HUES64 (cell line): ENCODE data around the gene ITGAL.
"Not testable (repeated sequence)": the region's sequence is repeated elsewhere in the genome, so short reads cannot be mapped to it uniquely, and the experiment has no call there.

Experiments used
- H3K27ac ChIP-seq: 2 replicates; pipeline ENCODE4 v1.7.0; 2013; ENCODE audit warnings: low read depth, low read length, inconsistent platforms
- H3K27me3 ChIP-seq: 2 replicates; pipeline ENCODE4 v1.6.1; 2013; ENCODE audit warnings: mild to moderate bottlenecking, low read length; ENCODE audit not compliant: insufficient read depth
- H3K36me3 ChIP-seq: 2 replicates; pipeline ENCODE4 v1.6.1; 2013; ENCODE audit warnings: mild to moderate bottlenecking, low read length; ENCODE audit not compliant: insufficient read depth
- H3K4me1 ChIP-seq: 2 replicates; pipeline ENCODE4 v1.6.1; 2013; ENCODE audit warnings: mild to moderate bottlenecking, low read length, moderate library complexity; ENCODE audit not compliant: insufficient read depth
- H3K4me3 ChIP-seq: 2 replicates; pipeline ENCODE4 v1.5.1; 2013; ENCODE audit warnings: mild to moderate bottlenecking, low read length, moderate library complexity
- H3K9ac ChIP-seq: 2 replicates; pipeline ENCODE4 v1.6.1; 2013; ENCODE audit warnings: mild to moderate bottlenecking, low read depth, low read length
- H3K9me3 ChIP-seq: 2 replicates; pipeline ENCODE4 v1.6.1; 2013; ENCODE audit warnings: low read depth, low read length; ENCODE audit not compliant: insufficient read depth
- WGBS: fragments of 150-250, 120-280 bp; methylation state at CpG from one replicate; pipeline ENCODE4 v1.1.7; 2013; ENCODE audit warnings: missing lambda C conversion rate; 5-methylcytosine and 5-hydroxymethylcytosine counted together

Gene ITGAL

DNA sequence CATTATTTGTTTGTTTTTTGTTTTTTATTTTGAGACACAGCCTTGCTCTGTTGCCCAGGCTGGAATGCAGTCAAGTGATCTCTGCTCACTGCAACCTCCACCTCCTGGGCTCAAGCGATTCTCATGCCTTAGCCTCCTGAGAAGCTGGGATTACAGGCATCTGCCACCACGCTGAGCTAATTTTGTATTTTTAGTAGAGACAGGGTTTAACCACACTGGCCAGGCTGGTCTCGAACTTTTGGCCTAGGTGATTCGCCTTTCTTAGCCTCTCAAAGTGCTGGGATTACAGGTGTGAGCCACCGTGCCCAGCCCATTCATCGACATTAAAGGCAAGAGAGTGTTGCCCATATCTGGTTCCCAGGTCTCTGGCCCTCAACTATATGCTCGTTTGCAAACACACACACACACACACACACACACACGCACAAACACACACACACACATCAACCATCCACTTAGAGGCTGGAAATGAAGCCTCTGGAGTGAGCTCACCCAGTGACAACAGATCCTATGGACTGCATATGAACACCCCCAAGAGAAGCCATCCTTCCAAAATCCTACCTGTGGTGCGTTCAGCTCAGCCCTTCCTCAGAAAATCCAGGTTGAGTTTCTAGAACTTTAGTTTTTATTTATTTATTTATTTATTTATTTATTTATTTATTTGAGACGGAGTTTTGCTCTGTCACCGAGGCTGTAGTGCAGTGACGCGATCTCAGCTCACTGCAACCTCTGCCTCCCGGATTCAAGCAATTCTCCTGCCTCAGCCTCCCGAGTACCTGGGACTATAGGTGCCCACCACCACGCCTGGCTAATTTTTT lies 14.6 kb upstream of the ITGAL start:
- no peak overlapping the region for H3K9ac ChIP-seq
- H3K4me1 ChIP-seq: no peaks in the 10 kb centered on the region
- H3K36me3 ChIP-seq: no peaks in the 10 kb centered on the region
- no peaks in the 10 kb centered on the region for H3K9me3 ChIP-seq
- H3K27ac ChIP-seq: no peak overlapping the region
- 90% methylated on average over 15 of the region's 16 CpGs for WGBS
- no peak overlapping the region for H3K4me3 ChIP-seq
- H3K27me3 ChIP-seq: no peaks in the 10 kb centered on the region

DNA sequence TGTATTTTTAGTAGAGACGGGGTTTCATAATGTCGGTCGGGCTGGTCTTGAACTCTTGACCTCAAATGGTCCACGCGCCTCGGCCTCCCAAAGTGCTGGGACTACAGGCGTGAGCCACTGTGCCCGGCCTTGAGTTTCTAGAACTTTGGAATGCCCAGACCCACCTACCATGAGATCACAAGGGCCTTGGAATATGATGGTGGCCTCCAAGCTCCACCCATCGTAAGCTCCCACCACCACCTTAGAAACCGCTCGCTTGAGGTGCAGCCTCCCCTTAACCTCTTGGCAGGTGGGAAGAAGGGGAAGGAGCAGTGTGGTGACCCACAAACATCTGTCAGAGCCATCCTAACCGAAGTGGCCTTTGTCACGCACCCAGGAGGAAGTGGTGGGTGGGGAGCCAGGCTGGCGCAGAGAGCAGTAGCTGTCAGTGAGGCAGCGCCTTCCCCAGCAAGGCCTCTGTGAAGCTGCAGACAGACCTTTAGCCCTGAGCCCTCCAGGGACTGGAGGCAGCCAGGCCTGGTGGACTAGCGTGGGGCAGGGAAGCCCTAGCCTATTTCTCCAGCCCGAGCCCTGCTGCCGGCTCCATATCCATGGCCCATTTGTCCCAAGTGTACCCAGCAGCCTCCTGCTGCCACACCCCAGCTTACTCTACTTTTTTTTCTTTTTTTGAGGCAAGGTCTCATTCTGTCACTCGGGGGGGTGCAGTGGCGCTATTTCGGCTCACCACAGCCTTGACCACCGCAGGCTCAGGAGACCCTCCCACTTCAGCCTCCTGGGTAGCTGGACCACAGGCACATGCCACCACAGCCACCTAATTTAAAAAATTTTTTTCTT lies 13.8 kb upstream of the ITGAL start:
- Histone ChIP-seq H3K4me1 (no peaks in the 10 kb centered on the region), H3K9ac (no peak overlapping the region), H3K4me3 (no peak overlapping the region), H3K9me3 (no peaks in the 10 kb centered on the region), H3K27ac (no peak overlapping the region), H3K36me3 (no peaks in the 10 kb centered on the region), H3K27me3 (no peaks in the 10 kb centered on the region)
- WGBS: 91% methylated on average over 20 of the region's 22 CpGs

DNA sequence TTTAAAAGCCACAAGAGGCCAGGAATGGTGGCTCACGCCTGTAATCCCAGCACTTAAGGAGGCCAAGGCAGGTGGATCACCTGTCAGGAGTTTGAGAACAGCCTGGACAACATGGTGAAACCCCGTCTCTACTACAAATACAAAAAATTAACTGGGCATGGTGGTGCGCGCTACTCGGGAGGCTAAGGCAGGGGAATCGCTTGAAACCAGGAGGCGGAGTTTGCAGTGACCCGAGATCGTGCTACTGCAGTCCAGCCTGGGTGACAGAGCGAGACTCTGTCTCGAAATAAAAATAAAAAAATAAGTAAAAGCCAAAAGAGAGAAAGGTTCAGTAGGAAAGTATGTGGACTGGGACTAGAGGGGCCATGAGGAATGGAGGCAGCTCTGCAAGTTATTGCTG lies 13.1 kb upstream of the ITGAL start:
- no peak overlapping the region for H3K4me3 ChIP-seq
- H3K4me1 ChIP-seq: no peaks in the 10 kb centered on the region

DNA sequence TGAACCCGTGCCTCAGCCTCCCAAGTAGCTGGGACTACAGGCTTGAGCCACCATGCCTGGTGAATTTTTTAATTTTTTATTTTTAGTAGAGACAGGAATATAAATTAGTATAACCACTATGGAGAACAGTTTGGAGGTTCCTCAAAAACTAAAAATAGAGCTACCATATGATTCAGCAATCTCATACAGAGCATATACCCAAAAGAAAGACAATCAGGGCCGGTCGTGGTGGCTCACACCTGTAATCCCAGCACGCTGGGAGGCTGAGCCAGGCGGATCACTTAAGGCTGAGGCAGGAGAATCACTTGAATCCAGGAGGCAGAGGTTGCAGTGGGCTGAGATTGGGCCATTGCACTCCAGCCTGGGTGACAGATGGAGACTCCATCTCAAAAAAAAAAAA lies 11.1 kb upstream of the ITGAL start:
- H3K9ac ChIP-seq, H3K4me1 ChIP-seq, H3K27ac ChIP-seq, H3K36me3 ChIP-seq, H3K4me3 ChIP-seq, H3K9me3 ChIP-seq, H3K27me3 ChIP-seq: not testable (repeated sequence)
- 94% methylated on average over 5 of the region's 5 CpGs for WGBS

More for the DNA sequence above, 13.1 kb upstream of the ITGAL start:
- no peaks in the 10 kb centered on the region for H3K27me3 ChIP-seq
- WGBS: 94% methylated on average over 11 of the region's 11 CpGs
- H3K9ac ChIP-seq: no peak overlapping the region
- H3K36me3 ChIP-seq: no peaks in the 10 kb centered on the region
- H3K9me3 ChIP-seq: no peaks in the 10 kb centered on the region
- no peak overlapping the region for H3K27ac ChIP-seq

DNA sequence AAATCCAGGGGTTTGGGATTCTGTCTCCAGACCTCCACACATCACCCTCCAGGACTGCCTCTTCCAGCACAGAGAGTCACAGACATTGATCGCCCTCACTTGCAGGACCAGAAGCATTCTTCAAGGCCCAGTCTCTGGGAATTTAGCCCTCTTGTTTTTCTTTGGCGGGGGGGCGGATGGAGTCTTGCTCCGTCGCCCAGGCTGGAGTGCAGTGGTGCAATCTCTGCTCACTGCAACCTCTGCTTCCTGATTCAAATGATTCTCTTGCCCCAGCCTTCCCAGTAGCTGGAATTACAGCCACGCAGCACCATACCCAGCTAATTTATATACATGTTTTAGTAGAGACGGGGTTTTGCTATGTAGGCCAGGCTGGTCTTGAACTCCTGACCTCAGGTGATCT lies 8.5 kb upstream of the ITGAL start:
- Histone ChIP-seq H3K4me1 (no peaks in the 10 kb centered on the region), H3K27me3 (no peaks in the 10 kb centered on the region), H3K36me3 (no peaks in the 10 kb centered on the region), H3K4me3 (no peak overlapping the region), H3K27ac (no peak overlapping the region), H3K9ac (no peak overlapping the region), H3K9me3 (no peaks in the 10 kb centered on the region)
- 92% methylated on average over 7 of the region's 7 CpGs for WGBS

DNA sequence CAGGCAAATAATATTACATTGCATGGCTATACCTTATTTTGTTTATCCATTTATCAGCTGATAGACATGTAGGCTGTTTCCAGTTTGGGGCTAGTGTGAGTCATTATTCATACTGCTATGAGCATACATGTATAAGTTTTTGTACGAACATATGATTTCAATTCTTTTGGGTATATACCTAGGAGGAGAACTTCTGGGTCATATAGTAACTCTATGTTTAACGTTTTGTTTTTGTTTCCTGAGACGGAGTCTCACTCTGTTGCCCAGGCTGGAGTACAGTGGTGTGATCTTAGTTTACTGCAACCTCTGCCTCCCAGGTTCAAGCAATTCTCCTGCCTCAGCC lies 2.4 kb upstream of the ITGAL start:
- no peaks in the 10 kb centered on the region for H3K36me3 ChIP-seq
- no peak overlapping the region for H3K27ac ChIP-seq
- no peak overlapping the region for H3K9ac ChIP-seq
- WGBS: 88% methylated on average over 3 of the region's 3 CpGs
- H3K9me3 ChIP-seq: no peaks in the 10 kb centered on the region
- no peak overlapping the region for H3K4me3 ChIP-seq
- no peaks in the 10 kb centered on the region for H3K27me3 ChIP-seq
- no peaks in the 10 kb centered on the region for H3K4me1 ChIP-seq

DNA sequence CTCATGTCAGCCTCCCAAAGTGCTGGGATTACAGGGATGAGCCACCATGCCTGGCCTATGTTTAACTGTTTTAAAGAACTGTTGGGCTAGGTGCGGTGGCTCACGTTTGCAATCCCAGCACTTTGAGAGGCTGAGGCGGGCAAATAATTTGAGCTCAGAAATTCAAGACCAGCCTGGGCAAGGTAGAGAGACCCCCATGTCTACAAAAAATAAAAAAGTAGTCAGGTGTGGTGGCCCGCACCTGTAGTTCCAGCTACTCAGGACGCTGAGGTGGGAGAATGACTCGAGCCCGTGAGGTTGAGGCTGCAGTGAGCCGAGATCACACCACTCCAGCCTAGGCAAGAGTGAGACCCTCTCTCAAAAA lies 1.9 kb upstream of the ITGAL start:
- Histone ChIP-seq H3K36me3 (no peaks in the 10 kb centered on the region), H3K27me3 (no peaks in the 10 kb centered on the region), H3K9ac (no peak overlapping the region), H3K9me3 (no peaks in the 10 kb centered on the region), H3K27ac (no peak overlapping the region), H3K4me1 (no peaks in the 10 kb centered on the region), H3K4me3 (no peak overlapping the region)
- WGBS: 89% methylated on average over 8 of the region's 8 CpGs

DNA sequence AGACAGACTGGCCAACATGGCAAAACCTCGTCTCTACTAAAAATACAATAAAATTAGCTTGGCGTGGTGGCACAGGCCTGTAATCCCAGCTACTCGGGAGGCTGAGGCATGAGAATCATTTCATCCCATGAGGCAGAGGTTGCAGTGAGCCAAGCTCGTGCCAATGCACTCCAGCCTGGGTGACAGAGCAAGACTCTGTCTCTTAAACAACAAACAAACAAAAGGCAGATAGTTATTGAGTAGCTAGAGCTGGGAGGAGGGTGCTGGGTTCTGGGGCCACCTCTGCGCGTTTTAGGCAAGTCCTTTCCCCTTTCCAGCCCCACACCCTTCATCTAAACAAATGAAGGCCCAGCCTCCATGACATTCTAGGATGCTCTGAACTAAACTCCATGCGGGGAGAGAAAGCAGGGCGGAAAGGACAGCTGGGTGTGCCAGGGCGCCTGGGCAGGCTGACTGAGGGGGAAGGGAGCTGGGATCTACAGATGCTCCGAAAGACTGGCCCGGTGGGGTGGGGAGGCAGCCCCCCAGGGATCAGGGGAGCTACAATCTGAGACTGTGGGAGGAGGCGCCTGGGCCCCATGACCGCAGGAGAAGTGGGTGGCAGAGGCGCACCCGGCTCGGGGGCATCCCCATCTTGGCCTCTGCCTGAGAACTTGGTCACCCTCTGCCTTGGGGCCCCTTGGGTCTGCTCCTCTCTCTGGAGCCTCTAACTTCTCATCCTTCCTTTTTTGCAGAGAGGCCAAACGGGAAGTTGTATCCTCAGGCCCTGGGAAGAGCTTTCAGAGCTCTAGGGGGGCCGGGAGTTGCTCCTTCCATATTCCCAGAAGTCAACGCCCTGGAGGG lies 910 bp downstream of the ITGAL start:
- WGBS: 90% methylated on average over 19 of the region's 19 CpGs
- H3K9me3 ChIP-seq: no peaks in the 10 kb centered on the region
- no peaks in the 10 kb centered on the region for H3K36me3 ChIP-seq
- no peaks in the 10 kb centered on the region for H3K4me1 ChIP-seq
- no peak overlapping the region for H3K9ac ChIP-seq
- H3K27me3 ChIP-seq: no peaks in the 10 kb centered on the region
- H3K27ac ChIP-seq: no peak overlapping the region
- no peak overlapping the region for H3K4me3 ChIP-seq

DNA sequence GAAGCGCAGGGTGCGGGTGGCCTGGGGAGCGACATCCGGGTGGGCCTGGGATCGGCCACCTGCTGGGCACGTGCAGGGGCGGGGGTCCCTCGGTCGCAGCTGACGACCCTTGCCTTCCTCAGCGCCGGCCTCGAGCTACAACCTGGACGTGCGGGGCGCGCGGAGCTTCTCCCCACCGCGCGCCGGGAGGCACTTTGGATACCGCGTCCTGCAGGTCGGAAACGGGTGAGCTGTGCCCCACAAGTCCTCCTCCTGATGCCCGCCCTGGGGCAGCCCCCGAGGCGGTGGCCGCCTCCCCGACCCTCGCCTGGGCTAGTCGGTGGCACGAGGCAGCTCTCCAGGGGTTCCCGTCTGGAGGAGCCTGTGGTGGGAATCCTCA lies 1.5 kb downstream of the ITGAL start:
- H3K36me3 ChIP-seq: no peaks in the 10 kb centered on the region
- H3K9me3 ChIP-seq: no peaks in the 10 kb centered on the region
- no peak overlapping the region for H3K9ac ChIP-seq
- H3K27me3 ChIP-seq: no peaks in the 10 kb centered on the region
- no peaks in the 10 kb centered on the region for H3K4me1 ChIP-seq
- H3K27ac ChIP-seq: no peak overlapping the region
- no peak overlapping the region for H3K4me3 ChIP-seq
- WGBS: 91% methylated on average over 35 of the region's 35 CpGs

DNA sequence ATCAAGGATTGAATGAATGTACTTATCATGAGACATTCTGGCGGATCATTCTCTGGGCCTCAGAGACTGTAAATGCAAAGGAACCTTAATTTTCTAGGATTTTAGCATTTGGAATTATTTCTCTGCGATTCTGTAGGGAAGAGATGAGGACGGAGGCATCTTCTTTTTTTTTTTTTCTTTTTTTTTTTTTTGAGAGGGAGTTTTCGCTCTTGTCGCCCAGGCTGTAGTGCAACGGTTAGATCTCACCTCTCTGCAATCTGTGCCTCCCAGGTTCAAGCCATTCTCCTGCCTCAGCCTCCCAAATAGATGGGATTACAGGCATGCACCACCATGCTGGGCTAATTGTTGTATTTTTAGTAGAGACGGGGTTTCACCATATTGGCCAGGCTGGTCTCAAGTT lies 2.1 kb downstream of the ITGAL start:
- Histone ChIP-seq H3K27me3 (no peaks in the 10 kb centered on the region), H3K4me3 (no peak overlapping the region), H3K9me3 (no peaks in the 10 kb centered on the region), H3K27ac (no peak overlapping the region), H3K4me1 (no peaks in the 10 kb centered on the region), H3K9ac (no peak overlapping the region), H3K36me3 (no peaks in the 10 kb centered on the region)
- 91% methylated on average over 7 of the region's 7 CpGs for WGBS

DNA sequence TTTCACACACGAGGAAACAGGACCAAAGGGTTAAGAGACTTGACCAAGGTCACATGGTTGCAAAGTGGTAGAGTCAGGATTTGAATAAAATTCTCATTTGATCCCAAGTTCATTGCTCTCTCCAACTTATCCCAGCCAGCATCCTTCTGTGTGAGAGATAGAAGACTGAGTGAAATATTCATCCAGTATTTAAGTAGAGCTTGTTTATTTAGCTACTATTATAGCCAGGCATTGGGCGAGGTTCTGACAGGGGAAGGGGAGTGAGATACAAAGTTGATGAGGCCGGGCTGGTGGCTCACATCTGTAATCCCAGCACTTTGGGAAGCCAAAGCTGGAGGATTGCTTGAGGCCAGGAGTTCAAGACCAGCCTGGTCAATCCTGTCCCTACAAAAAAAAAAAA lies 4.4 kb downstream of the ITGAL start:
- Histone ChIP-seq H3K27ac (no peak overlapping the region), H3K9me3 (no peaks in the 10 kb centered on the region), H3K4me1 (no peaks in the 10 kb centered on the region), H3K4me3 (no peak overlapping the region), H3K36me3 (no peaks in the 10 kb centered on the region), H3K27me3 (no peaks in the 10 kb centered on the region), H3K9ac (no peak overlapping the region)
- WGBS: 88% methylated on average over 3 of the region's 3 CpGs
